ENCODE results near the gene SYNPO. TPM values are rescaled to one million over a fixed set of nuclear protein-coding genes. Genes with fewer than 3 reads are reported as not detected.

The SYNPO gene
- total RNA-seq, 4 donors from 2014 or later, result 3.8 to 8.5 (median 4.2) TPM

- no peak for TF ChIP-seq CTCF (IDR thresholded peaks at IDR 0.05)
- WGBS, 2 donors, result 76 to 79% methylated on average over 7 of the region's 7 CpGs
- H3K4me3 ChIP-seq (ENCODE audit: low read depth, poor library complexity, severe bottlenecking), result no peak within 1 kb of the TSS
- DNase-seq (ENCODE audit: low spot score in 2 of 2), result peak in 1 of 2 donors; percentile 23
- intact Hi-C loops (cut with DNase I; ENCODE audit: low total_unique reads), result no loop called here
Measured at GRCh38 chr5:150661086-150661485, 20.6 kb downstream of the SYNPO start, which contains the start of gene MYOZ3. Gene MYOZ3, plus strand, starts transcription at chr5:150661251. Its CDS starts 1,691 bp downstream, at chr5:150662942.

GRCh38 chr5:150661821-150662596 is 21.5 kb downstream of the SYNPO start:
- TF ChIP-seq CTCF (IDR thresholded peaks at IDR 0.05) (no peak), POLR2A (IDR thresholded peaks at IDR 0.05) (no peak)
- H3K4me3 ChIP-seq (ENCODE audit: low read depth, poor library complexity, severe bottlenecking), result no peak overlapping the region
- intact Hi-C loops (cut with DNase I; ENCODE audit: low total_unique reads), result no loop called here
- peak in 1 of 2 donors; percentile 60 for DNase-seq (ENCODE audit: low spot score in 2 of 2)
- 86 to 90% methylated on average over 10 of the region's 10 CpGs for WGBS, 2 donors

GRCh38 chr5:150662731-150663516 is 22.5 kb downstream of the SYNPO start:
- no peak for TF ChIP-seq POLR2A (IDR thresholded peaks at IDR 0.05)
- TF ChIP-seq CTCF (IDR thresholded peaks at IDR 0.05), result no peak
- peak in 1 of 2 donors; percentile 62 for DNase-seq (ENCODE audit: low spot score in 2 of 2)
- 80 to 87% methylated on average over 4 of the region's 4 CpGs for WGBS, 2 donors
- intact Hi-C loops (cut with DNase I; ENCODE audit: low total_unique reads), result no loop called here
- no peak overlapping the region for H3K4me3 ChIP-seq (ENCODE audit: low read depth, poor library complexity, severe bottlenecking)

- intact Hi-C loops (cut with DNase I; ENCODE audit: low total_unique reads), result no loop called here
- H3K4me3 ChIP-seq (ENCODE audit: low read depth, poor library complexity, severe bottlenecking), result no peak overlapping the region
- no peak for TF ChIP-seq CTCF (IDR thresholded peaks at IDR 0.05)
- TF ChIP-seq POLR2A (IDR thresholded peaks at IDR 0.05), result no peak
- DNase-seq (ENCODE audit: low spot score in 2 of 2), result no peak
- WGBS, 2 donors, result 92 to 94% methylated on average over 3 of the region's 3 CpGs
Measured at GRCh38 chr5:150663936-150664335, 23.5 kb downstream of the SYNPO start.

- peak in 1 of 2 donors; percentile 81 for DNase-seq (ENCODE audit: low spot score in 2 of 2)
- WGBS, 2 donors, result 54 to 64% methylated on average over 12 of the region's 12 CpGs
- no peak for TF ChIP-seq POLR2A (IDR thresholded peaks at IDR 0.05)
- no peak for TF ChIP-seq CTCF (IDR thresholded peaks at IDR 0.05)
- H3K4me3 ChIP-seq (ENCODE audit: low read depth, poor library complexity, severe bottlenecking), result no peak overlapping the region
- intact Hi-C loops (cut with DNase I; ENCODE audit: low total_unique reads), result no loop called here
Measured at GRCh38 chr5:150665044-150665443, 24.6 kb downstream of the SYNPO start.
